Activated CD4-positive, alpha-beta T cell treated with anti-CD3 and anti-CD28 coated beads, Interleukin-2, Interleukin-4, amounts not matched to agents 100 ng/mL and 50 ng/mL, durations not matched to agents 16 hours and 8 hours (primary cell): ENCODE measurements around the gene SPATS2L.

Experiments
- DNase-seq: peaks from one replicate; pipeline ENCODE4 v3.0.0-alpha.2; 2020; ENCODE audit warnings: low spot score

The SPATS2L gene

GRCh38 chr2:200306196-200306930 lies at the start of gene SPATS2L:
Gene SPATS2L, plus strand, starts transcription at chr2:200306693. Its CDS starts 82,552 bp downstream, at chr2:200389245.
- DNase-seq: peak; percentile 66

GRCh38 chr2:200257570-200257969 lies 48.9 kb upstream of the SPATS2L start:
- DNase-seq: no peak

- no peak for DNase-seq
Measured at GRCh38 chr2:200258081-200258480, 48.4 kb upstream of the SPATS2L start.

DNA sequence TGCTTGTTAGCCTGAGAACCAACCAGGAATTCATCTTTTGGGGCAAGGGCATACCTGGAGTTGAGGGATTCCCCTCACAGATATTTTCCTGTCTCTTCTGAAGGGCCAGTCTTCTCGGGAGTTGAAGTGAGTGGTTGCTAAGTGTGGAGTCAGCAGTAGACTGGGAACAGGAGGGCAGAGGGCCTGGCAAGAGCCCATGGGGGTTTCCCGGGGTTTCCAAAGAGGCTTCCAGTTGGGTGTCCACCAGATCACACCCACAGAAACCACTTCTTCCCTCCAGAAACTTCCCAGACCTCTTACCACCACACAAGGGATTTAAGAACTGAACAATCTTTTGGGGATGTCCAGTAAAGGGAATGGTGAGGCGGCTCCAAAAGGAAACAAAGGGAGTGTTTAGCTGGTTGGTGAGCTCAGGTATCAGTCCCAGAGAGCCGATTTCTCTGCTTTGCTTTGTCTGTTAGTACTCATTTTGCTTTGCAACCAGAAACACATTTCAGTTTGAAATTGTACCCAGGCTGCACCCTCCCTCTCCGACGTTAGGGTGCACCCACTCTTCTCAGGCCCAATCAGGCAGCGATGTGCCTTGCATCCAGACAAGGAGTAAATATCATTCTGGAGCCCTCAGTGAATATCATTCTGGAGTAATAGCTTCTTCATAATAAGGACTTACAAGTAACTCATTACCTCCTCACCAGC lies 47.5 kb upstream of the SPATS2L start:
- no peak for DNase-seq

DNA sequence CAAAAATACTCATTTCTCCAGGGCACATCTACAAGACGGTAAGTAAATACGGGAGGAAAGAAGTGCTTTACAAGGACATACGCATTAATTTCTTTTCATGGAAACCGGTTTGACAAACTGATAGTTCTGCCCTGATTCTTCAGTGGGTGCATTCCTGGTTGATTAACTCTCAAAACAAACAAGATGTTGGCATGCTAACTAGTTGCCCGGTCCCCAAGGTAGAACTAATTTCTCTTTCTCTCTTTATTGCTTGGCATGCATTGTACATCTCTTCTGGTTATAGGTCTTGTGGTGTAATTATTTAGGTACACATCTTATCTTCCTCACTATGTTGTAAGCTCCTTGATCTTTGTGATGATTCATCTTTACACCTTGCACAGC lies 46.9 kb upstream of the SPATS2L start:
- DNase-seq: no peak

DNA sequence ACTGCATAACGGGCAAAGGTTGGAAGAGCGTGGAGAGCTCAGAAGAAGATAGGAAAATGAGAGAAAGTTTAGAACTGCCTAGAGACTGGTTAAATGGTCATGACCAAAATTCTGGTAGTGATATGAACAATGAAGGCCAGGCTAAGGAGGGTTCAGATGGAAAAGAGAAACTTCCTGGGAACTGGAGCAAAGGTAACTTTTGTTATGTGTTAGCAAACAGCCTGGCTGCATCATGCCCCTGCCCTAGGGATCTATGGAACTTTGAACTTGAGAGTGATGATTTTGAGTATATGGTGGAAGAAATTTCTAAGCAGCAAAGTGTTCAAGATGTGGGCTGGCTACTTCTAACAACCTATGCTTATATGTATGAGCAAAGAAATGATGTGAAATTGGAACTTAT lies 44.4 kb upstream of the SPATS2L start:
- no peak for DNase-seq

GRCh38 chr2:200263279-200263678 lies 43.2 kb upstream of the SPATS2L start:
- DNase-seq: no peak

GRCh38 chr2:200264631-200265030 lies 41.9 kb upstream of the SPATS2L start:
- DNase-seq: no peak

DNA sequence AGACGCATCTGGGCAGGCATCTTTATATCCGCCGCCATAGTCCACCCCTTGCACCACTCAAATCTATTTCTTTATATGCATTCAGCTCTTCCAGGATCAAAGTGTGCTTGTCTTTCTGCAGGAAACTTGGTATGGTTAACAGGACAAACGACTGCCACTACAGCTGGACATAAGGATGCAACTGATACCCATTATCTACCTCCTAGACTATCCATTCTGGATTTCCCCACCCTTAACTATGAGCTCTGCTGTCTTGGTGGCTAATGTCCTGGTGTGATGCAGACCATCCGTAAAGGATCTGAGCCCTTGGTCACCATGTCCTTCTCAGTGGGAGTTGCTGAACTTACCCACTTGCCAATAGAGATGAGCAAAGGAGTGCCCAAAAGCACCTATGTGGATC lies 40.1 kb upstream of the SPATS2L start:
- no peak for DNase-seq

GRCh38 chr2:200267350-200267749 lies 39.1 kb upstream of the SPATS2L start:
- DNase-seq: no peak

DNA sequence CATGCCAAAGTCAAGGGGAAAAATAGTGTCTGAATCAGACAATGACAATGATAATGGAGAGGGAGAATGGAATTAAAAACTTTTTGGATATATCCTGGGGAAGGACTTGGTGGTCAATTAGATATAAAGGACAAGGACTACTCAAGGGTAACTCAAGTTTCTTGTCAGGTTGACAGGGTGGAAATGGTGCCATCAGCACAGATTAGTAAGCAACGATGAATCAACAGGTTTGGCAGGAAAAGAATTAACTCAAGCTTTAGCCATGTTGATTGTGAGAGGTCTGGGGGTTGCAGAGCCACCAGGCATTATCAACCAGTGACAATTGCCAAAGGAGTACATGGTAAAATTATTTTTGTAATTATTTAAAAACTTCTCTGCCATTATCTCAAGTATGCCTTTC lies 35.8 kb upstream of the SPATS2L start:
- DNase-seq: no peak

GRCh38 chr2:200272320-200272719 lies 34.2 kb upstream of the SPATS2L start:
- no peak for DNase-seq

DNA sequence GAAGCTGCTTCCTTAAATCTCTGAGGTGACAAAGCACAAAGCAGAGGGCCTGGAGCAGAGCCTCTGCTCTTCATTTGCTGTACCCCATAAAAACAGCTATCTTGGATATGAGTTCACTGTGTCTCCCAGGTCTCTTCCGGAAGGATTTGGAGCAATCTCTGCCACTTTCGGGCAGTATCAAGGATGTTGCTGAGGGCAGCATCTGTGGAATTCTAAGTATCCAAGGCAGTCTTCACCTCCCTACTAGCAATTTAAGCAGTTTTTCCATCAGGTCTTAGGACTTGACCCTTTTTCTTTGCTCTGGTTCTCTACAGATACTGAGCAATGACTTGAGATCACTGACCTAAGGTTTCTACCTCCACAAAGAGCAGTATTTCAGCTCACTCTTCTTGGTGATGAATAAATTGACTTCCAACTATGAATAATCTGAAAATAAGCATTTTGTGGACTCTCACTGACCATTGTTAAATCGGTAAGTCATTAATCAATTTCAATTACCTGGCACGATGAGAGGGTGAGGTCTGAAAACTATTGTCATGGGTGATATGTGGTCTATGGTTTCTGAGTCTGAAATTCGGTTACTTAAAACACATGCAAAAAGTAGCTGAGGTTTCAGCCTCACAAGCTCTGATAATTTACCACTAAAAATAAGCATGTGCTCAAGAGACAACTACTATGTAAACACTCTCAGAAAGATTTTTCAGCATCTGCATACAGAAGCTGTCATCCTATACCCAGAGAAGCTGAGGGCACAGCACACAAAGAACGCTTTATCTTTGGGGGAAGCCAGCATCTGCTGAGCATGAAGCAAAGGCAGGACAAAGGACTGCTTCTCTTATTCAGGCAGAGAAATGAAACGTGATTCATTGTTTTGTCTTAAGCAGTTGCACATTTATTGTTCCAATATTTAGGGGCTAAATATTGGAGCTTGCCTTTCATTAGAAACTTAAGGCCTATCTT lies 32.1 kb upstream of the SPATS2L start:
- no peak for DNase-seq

DNA sequence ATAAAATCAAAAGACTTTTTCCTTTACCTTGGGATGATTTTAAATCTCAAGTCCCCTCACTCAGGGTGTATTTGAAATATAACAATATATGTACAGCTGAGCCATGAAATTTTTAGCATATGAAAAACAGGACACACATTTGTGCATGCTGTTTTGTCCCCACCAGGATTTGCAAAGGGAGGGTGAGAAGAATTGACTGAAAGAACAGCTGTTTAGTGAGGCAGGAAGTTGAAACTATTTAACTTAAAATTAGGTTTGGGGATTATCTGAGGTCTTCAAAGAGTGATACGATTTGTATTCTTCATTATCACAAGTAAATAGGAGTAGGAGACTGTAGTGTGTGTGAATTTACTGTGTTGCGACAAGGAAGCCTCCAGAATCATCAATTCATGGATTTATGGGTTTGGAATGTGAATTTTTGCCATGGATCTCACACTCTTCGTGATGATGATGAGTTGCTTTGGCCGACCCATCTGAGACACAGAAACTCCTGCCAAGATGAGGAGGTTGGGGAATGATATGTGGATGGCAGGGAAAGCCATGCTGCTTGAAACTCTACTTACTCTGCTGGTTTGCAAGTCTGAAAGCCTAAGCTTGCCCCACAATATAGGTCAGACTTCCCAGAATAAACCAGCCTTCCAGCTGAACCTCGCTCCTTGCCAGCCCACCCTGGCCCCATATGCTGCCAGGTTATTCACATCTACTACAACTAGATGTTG lies 31.0 kb upstream of the SPATS2L start:
- no peak for DNase-seq

DNA sequence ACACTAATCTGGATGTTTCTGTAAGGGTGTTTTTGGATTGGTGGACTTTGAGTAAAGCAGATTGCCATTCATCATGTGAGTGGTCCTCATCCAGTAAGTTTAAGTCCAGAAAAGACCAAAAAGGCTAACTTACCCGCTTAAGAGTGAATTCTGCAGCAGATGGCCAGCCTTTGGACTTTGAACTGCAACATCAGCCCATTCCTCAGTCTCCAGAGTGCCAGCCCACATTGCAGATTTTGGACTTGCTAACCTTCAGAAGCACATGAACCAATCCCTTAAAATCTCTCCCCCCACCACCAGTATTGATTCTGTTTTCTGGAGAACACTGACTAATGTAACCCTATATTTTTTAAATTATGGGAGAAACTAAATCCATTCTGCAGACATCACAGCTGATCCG lies 30.0 kb upstream of the SPATS2L start:
- no peak for DNase-seq

DNA sequence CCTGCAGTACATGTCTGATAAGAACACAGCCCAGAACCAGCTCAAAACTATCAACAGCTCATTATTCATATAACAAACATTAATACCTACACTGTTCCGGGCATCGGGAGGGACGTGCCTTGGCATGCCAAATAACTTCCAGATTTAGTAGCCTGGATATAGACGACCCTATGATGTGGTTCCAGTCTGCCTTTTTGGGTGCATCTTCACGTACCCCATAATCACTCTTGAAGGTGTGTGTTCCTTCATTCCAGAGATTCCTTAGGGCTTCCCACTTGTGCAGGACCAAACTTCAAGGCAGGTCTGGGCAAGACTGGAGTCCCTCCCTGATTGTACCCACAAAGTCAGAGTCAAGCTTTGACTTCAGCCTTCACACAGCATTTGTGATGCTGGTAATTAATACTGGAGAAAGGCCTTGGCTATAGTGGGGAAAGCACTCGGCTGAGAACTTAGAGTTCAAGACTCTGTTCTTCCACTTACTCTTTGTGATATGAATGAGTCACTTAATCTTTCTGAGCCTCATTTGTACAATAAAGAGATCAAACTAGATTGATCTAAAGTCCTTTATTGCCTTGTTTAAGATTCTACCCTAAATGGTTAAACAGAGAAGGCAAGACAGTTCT lies 27.7 kb upstream of the SPATS2L start:
- no peak for DNase-seq

GRCh38 chr2:200279857-200280256 lies 26.6 kb upstream of the SPATS2L start:
- no peak for DNase-seq

GRCh38 chr2:200286578-200286977 lies 19.9 kb upstream of the SPATS2L start:
- no peak for DNase-seq

GRCh38 chr2:200288670-200289429 lies 17.6 kb upstream of the SPATS2L start:
- no peak for DNase-seq

DNA sequence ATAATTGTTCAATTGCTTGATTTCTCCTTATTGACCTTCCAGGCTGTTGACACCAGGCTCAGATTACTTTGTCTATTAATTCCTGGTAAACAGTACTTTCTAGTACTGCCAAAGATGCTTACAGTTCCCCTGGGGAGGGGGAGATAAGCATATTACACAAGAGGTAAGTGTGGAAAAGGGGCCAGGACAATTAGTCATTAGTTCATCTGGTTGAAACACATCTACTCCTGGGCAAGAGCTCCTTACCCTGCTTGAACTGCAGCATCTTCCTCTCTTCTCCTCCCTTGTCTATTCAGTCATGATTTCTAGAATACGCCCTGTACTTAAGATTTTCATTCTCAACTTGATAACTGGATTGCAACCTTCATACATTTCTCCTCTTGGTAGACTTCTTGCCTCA lies 10.4 kb upstream of the SPATS2L start:
- no peak for DNase-seq

GRCh38 chr2:200297100-200297499 lies 9.4 kb upstream of the SPATS2L start:
- no peak for DNase-seq
